ENCODE measurements around the gene CNIH3.
"Not testable (repeated sequence)": the region's sequence is repeated elsewhere in the genome, so short reads cannot be mapped to it uniquely, and the experiment has no call there.

CNIH3 gene

DNA sequence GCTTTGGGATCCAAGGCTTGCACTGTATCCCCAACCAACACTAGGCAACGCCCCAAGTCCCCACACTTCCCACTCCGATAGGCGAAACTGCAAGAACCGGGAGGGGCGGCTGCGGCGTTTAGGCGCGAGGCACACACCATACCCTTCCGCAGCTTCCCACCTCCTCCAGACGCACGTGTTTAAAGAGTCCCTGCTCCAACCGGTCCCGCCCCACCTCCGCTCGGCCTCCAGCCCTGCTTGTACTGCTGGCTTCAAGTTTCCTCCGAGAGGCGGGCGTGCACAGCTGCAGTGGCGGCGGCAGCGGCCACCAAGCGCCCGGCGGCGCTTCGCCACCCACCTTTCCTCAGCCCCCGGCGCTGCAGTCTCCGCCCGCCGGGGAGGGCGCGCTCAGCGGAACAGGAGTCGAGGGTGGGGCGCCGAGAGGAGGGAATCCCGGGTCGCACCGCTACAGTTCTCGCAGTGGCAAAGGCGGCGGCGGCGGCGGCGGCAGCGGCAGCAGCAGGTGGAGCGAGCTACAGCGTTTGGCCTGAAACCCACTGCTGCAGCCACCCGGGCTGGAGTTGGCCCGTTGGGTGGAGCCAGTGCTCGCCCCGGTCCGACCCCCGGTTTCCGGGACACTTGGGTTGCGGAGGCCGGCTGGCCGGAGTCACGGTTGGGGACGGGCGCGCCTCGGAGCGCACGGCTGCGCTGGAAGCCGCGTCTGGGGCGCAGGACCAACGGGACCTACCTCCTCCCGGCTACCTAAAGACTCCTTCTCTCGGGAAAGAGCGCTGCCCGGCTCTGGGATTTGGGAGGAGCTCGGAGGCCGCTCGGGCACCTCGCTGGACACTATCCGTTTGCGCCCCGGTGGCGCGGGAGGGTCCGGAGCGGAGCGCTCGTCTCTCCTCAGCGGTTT lies at the start of gene CNIH3:
CNIH3 (plus strand) TSS at position 457 of the 895 bp plus-strand sequence. CDS start 858 bp downstream, outside the sequence.
- peak; percentile 34 for DNase-seq (ENCODE audit: low spot score)

DNA sequence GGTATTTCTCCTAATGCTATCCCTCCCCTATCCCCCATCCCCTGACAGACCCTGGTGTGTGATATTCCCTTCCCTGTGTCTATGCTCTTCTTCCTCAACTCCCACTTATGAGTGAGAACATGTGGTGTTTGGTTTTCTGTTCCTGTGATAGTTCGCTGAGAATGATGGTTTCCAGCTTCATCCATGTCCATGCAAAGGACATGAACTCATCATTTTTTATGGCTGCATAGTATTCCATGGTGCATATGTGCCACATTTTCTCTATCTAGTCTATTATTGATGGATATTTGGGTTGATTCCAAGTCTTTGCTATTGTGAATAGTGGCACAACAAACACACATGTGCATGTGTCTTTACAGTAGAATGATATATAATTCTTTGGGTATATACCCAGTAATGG lies 49.6 kb upstream of the CNIH3 start:
- not testable (repeated sequence) for DNase-seq (ENCODE audit: low spot score)

More for the DNA sequence above, at the start of gene CNIH3:
- TF ChIP-seq, protein P1, sequence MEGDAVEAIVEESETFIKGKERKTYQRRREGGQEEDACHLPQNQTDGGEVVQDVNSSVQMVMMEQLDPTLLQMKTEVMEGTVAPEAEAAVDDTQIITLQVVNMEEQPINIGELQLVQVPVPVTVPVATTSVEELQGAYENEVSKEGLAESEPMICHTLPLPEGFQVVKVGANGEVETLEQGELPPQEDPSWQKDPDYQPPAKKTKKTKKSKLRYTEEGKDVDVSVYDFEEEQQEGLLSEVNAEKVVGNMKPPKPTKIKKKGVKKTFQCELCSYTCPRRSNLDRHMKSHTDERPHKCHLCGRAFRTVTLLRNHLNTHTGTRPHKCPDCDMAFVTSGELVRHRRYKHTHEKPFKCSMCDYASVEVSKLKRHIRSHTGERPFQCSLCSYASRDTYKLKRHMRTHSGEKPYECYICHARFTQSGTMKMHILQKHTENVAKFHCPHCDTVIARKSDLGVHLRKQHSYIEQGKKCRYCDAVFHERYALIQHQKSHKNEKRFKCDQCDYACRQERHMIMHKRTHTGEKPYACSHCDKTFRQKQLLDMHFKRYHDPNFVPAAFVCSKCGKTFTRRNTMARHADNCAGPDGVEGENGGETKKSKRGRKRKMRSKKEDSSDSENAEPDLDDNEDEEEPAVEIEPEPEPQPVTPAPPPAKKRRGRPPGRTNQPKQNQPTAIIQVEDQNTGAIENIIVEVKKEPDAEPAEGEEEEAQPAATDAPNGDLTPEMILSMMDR (IDR thresholded peaks at IDR 0.05; ENCODE audit: extremely low read depth, missing control alignments): no peak

DNA sequence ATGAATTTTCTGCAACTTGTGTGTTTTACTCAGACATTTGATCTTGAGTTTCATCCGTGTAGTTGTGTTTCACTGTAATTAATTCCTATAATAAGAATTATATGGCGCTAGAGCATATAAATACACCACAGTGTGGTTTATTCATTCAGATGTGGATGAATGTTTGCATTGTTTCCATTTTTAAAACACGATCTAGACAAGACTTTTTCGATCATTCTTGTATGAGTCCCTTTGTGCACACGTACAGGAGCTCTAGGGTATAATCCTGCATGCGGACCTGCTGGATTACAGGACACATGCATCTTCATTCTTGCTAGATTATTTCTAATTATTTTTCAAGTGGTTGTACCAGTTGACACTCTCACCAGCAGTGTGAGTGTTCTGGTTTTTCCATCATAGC lies 46.8 kb upstream of the CNIH3 start:
- DNase-seq (ENCODE audit: low spot score): no peak
- TF ChIP-seq, protein P1 (IDR thresholded peaks at IDR 0.05; ENCODE audit: extremely low read depth, missing control alignments): no peak

DNA sequence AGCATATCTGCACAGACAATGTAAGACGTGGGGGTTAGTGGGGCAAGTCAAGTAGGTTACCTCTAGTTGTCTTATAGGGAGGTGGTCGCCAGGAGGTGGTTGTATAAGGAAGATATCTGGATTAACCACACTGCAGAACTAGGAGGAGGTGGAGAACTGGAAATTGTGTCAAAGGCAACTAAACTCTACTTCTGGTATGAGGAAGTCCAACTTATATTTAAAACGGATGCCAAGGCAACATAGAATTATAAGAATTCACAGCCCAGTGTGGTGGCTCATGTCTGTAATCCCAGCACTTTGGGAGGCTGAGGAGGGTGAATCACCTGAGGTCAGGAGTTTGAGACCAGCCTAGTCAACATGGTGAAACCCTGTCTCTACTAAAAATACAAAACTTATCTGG lies 44.1 kb upstream of the CNIH3 start:
- not testable (repeated sequence) for DNase-seq (ENCODE audit: low spot score)

DNA sequence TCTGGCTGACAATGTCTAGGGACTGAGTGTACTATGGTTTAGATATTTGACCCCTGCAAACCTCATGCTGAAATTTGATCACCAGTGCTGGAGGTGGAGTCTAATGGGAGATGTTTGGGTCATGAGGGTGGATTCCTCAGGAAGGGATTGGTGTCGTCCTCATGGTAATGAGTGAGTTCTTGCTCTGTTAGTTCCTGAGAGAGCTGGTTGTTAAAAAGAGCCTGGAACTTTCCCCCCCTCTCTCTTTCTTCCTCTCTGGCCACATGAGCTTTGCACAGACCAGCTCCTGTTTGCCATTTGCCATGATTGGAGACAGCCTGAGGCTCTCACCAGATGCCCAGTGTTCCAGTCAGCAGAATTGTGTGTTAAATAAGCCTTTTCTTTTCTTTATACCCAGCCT lies 36.6 kb upstream of the CNIH3 start:
- TF ChIP-seq, protein P1 (IDR thresholded peaks at IDR 0.05; ENCODE audit: extremely low read depth, missing control alignments): no peak
- no peak for DNase-seq (ENCODE audit: low spot score)

DNA sequence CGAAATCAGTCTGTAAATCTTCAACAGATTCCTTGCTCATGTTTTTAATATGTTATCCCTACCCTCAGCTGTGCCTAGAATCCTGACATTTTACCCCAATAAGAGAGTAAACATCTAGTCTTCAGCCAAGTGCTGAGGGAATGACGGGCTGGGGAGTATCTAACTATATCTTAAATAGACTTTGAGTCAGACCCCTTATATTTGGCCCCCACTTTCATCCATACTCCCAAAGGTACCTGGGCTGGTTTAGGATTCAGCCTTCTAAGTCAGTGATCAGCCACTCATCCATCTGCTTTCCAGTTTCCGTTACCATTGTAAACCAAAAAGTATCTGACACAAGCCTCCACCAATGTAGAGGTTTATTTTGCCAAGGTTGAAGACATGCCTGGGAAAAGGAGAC lies 36.1 kb upstream of the CNIH3 start:
- DNase-seq (ENCODE audit: low spot score): no peak
- TF ChIP-seq, protein P1 (IDR thresholded peaks at IDR 0.05; ENCODE audit: extremely low read depth, missing control alignments): no peak

DNA sequence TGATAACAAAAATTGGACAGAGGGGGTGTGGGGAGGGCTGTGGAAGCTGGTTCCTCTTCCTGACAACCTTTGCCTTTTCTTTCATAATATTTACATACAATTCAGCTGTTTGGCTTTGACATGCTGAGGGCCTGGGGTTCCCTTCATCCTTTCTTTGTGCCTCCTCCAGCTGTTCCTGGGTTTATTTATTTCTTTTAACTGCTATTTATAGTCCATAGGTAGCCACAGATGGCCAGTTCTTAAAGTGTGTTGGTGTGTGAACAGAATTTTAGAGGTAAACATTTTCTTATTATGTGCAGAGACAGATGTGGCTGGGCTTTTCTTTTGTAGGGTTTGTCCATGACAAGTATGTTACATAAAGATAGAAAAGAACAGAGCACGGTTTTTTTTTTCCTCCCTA lies 34.1 kb upstream of the CNIH3 start:
- DNase-seq (ENCODE audit: low spot score): no peak
- TF ChIP-seq, protein P1 (IDR thresholded peaks at IDR 0.05; ENCODE audit: extremely low read depth, missing control alignments): no peak

DNA sequence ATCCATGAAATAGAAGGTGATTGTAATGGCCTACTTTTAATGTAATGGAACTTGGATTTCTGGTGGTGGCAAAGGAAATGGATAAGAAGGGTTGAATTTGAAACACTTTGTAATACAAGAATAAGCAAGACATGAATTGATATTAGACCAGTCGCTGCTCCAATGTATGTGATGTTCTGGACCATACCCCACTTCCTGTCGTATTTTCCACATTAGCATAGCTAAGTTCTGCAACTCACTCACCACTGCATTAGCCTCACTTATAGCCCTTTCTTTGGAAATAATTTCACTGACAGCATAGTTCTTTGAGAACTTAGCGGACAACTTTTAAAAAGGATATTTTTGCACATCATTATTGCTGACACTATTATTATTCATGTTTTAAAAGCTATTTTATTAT lies 32.3 kb upstream of the CNIH3 start:
- no peak for DNase-seq (ENCODE audit: low spot score)
- TF ChIP-seq, protein P1 (IDR thresholded peaks at IDR 0.05; ENCODE audit: extremely low read depth, missing control alignments): no peak

All from GM20000 (cell line).